Natural killer cell (primary cell): ENCODE measurements around the gene TMEM233. TPM values are rescaled to one million over a fixed set of nuclear protein-coding genes. Genes with fewer than 3 reads are reported as not detected.
A peak's percentile ranks its signal among the peaks of the same experiment; 100 is the strongest.

Experiments used
- ATAC-seq, 3 donors: fragments of 150-1000 bp in 2 of 3; fragments of 200-7000 bp in 1 of 3; cut with Tn5 transposase; 1 replicate in 1 of 3; 2 replicates in 2 of 3; pipeline ENCODE4 v1.10.0; 2021; ENCODE audit warnings: mild to moderate bottlenecking in 2 of 3, moderate library complexity in 2 of 3
- DNase-seq, 2 donors: peaks; one replicate each; pipeline versions ENCODE4 v3.0.0 to v3.0.0-alpha.2; 2013 to 2021; ENCODE audit warnings: mixed read lengths in 1 of 2
- H3K27ac ChIP-seq: one replicate; pipeline ENCODE4 v1.5.1; 2013; ENCODE audit warnings: mild to moderate bottlenecking, low read length
- H3K27me3 ChIP-seq: one replicate; pipeline ENCODE4 v1.6.1; 2013; ENCODE audit warnings: low read length; ENCODE audit not compliant: control insufficient read depth, insufficient read depth
- H3K36me3 ChIP-seq: one replicate; pipeline ENCODE4 v1.6.1; 2013; ENCODE audit warnings: low read length; ENCODE audit not compliant: control insufficient read depth, insufficient read depth
- H3K4me1 ChIP-seq: one replicate; pipeline ENCODE4 v1.6.1; 2013; ENCODE audit warnings: low read length; ENCODE audit not compliant: control insufficient read depth, insufficient read depth
- H3K4me3 ChIP-seq: one replicate; pipeline ENCODE4 v1.5.1; 2013; ENCODE audit warnings: low read length
- H3K9me3 ChIP-seq: one replicate; pipeline ENCODE4 v1.6.1; 2013; ENCODE audit warnings: low read length; ENCODE audit not compliant: control insufficient read depth, insufficient read depth
- H3K27ac Mint-ChIP-seq, 2 donors: one replicate each; pipeline ENCODE4 v1.8.0; 2022; ENCODE audit warnings: mild to moderate bottlenecking in 2 of 2, mixed read lengths in 2 of 2, moderate library complexity in 1 of 2
- H3K27me3 Mint-ChIP-seq, 2 donors: one replicate each; pipeline ENCODE4 v1.8.0; 2022; ENCODE audit warnings: low read depth in 2 of 2, mixed read lengths in 2 of 2
- H3K36me3 Mint-ChIP-seq: one replicate; pipeline ENCODE4 v1.8.0; 2022; ENCODE audit warnings: mixed read lengths
- H3K4me1 Mint-ChIP-seq, 2 donors: one replicate each; pipeline ENCODE4 v1.8.0; 2022; ENCODE audit warnings: mixed read lengths in 2 of 2
- H3K4me3 Mint-ChIP-seq: one replicate; pipeline ENCODE4 v1.8.0; 2022; ENCODE audit warnings: mild to moderate bottlenecking, moderate library complexity, mixed read lengths
- H3K9me3 Mint-ChIP-seq, 2 donors: one replicate each; pipeline ENCODE4 v1.8.0; 2022; ENCODE audit warnings: mixed read lengths in 2 of 2
- WGBS: methylation state at CpG from one replicate; pipeline ENCODE4 v1.1.7; 2013; ENCODE audit warnings: missing lambda C conversion rate; ENCODE audit not compliant: insufficient coverage; 5-methylcytosine and 5-hydroxymethylcytosine counted together
- intact Hi-C: fragments of 100-400 bp; cut with micrococcal nuclease; formaldehyde crosslinking; loops from one replicate; pipeline ENCODE4 v1.14.2; 2022
- total RNA-seq, 4 donors: library from RNA; stranded (reverse); fragments of 120-200 nt in 1 of 4; gene quantifications; one replicate each; pipeline versions ENCODE4 v1.2.3 to v1.2.4, GENCODE V29; 2013 to 2022
- TF ChIP-seq, protein P1 (sequence below): fragments of 200-600 bp; IDR thresholded peaks from one replicate; pipeline ENCODE4 v1.8.0; 2022; ENCODE audit warnings: antibody characterized with exemption

Gene TMEM233
- total RNA-seq, 3 donors from 2014 or later (not counting 1 experiment from before 2014, with no cell fraction given), result not detected

DNA sequence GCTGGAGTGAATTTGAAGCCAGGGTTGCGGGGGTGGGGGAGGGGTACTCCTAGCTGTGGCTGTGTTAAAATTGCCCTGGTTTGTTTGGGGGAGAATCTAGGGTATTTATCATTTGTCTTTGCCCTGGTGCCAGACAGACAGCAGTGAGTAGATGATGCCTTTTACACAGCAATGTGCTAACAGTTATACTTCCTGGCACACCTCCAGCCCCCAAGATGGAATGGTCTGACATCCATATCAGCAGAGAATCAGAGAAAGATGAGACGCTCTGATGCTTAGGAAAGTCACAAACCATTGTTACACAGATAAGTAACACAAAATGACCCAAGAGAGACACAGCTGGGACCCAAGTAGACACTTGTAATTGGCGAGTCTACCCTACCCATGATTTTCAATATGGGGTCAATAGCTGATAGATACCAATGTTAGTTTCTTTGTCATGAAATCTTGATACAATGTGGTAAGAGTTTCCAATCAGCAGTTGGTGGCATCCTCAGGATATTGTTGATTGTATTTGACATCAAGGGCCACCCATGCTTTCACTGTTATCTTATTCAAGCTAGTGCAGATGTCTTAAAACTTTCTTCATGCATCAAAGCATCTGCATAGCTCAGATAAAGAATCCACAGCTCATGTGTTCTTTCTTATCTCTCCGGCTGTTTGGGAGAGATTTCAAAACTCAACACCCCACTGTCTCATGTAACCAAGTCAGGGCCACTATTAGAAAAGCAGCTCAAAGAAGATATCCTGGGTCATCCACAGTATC lies 71.8 kb downstream of the TMEM233 start:
- Histone ChIP-seq H3K27ac (no peak overlapping the region), H3K36me3 (peaks cover under 1% of the 10 kb centered on the region), H3K4me3 (no peak overlapping the region), H3K27me3 (no peaks in the 10 kb centered on the region), H3K4me1 (peaks cover 21% of the 10 kb centered on the region), H3K9me3 (no peaks in the 10 kb centered on the region)
- DNase-seq, result no peak
- TF ChIP-seq, protein P1, sequence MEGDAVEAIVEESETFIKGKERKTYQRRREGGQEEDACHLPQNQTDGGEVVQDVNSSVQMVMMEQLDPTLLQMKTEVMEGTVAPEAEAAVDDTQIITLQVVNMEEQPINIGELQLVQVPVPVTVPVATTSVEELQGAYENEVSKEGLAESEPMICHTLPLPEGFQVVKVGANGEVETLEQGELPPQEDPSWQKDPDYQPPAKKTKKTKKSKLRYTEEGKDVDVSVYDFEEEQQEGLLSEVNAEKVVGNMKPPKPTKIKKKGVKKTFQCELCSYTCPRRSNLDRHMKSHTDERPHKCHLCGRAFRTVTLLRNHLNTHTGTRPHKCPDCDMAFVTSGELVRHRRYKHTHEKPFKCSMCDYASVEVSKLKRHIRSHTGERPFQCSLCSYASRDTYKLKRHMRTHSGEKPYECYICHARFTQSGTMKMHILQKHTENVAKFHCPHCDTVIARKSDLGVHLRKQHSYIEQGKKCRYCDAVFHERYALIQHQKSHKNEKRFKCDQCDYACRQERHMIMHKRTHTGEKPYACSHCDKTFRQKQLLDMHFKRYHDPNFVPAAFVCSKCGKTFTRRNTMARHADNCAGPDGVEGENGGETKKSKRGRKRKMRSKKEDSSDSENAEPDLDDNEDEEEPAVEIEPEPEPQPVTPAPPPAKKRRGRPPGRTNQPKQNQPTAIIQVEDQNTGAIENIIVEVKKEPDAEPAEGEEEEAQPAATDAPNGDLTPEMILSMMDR, result no peak
- Mint-ChIP-seq H3K4me1 (peaks cover 38 to 40% of the 10 kb centered on the region in 2 donors), H3K27me3 (peaks cover 0 to 4% of the 10 kb centered on the region in 2 donors), H3K27ac (peak overlapping the region; percentile 92), H3K4me3 (peak overlapping the region; percentile 84), H3K36me3 (no peaks in the 10 kb centered on the region), H3K9me3 (no peaks in the 10 kb centered on the region)
- intact Hi-C loops, result loop anchor here (10.0 kb wide), 2 partner anchors 1261 to 1291 kb away; partner anchors contain the start of genes SUDS3 and TAOK3
- ATAC-seq, result no peak
- 88% methylated on average over 4 of the region's 4 CpGs for WGBS

DNA sequence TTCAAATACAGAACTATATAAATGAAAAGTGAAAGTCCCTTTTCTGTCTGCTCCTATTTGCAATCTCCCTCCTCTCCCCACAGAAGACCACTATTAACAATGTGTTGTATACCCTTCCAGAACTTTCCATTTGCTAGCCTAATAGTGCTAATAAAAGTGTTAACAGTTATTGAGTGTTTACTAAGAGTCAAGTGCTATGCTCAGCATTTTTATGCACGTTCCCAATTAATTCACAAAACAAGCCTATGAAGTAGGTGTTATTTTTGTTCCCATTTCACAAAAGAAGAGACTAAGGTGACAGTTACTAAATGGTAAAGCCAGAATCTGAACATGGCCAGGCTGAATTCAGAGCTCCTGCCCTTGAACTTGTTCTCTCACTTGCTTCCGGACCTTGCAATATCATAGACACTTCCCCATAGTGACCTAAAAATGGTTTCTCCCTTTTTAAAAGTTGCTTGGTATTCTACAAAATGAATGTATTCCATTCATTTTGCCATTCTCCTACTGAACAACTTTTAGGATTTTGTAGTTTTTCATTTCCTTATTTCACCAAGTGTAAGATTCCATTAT lies 72.7 kb downstream of the TMEM233 start:
- TF ChIP-seq, protein P1, result no peak
- Histone ChIP-seq H3K9me3 (no peaks in the 10 kb centered on the region), H3K36me3 (peaks cover 2% of the 10 kb centered on the region), H3K27ac (peak overlapping the region; percentile 37), H3K4me1 (peaks cover 21% of the 10 kb centered on the region), H3K4me3 (no peak overlapping the region), H3K27me3 (no peaks in the 10 kb centered on the region)
- Mint-ChIP-seq H3K27ac (peak overlapping the region; percentile 92), H3K36me3 (no peaks in the 10 kb centered on the region), H3K9me3 (no peaks in the 10 kb centered on the region), H3K4me1 (peaks cover 45 to 49% of the 10 kb centered on the region in 2 donors), H3K27me3 (peaks cover 0 to 4% of the 10 kb centered on the region in 2 donors), H3K4me3 (peak overlapping the region; percentile 84)
- intact Hi-C loops, result loop anchor here (10.0 kb wide), 2 partner anchors 1262 to 1292 kb away; partner anchors contain the start of genes SUDS3 and TAOK3
- ATAC-seq (no peak), DNase-seq (no peak)
- 45% methylated on average over 1 of the region's 2 CpGs for WGBS

DNA sequence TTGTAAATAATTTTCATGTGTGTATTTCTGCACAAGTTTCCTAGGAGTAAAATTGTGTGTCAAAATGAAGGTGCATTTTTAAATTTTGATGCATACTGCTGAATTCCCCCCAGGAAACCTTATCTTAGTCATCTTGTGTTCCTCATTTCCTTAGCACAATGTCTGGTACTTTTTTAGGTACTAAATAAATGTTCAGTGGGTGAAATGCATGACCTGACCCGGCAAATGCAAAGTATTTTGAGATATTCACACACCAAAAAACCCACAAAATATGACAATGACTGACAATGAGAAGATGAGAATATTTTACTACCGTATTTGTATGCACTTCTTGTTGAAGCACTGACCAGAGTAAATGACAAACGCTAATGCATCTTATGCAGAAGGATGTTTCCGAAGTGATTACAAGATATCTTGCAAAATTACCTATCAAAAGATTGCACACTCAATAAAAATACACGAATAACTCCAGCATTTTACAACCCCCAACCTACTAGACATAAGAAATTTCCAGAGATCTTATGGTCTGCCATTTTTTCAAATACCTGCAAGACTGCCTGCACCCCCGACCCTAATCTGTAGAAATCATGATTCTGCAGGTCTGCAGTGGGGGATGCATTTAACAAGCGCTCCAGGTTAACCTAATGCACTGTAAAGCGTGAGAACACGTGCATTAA lies 73.5 kb downstream of the TMEM233 start:
- Mint-ChIP-seq H3K36me3 (no peaks in the 10 kb centered on the region), H3K9me3 (no peaks in the 10 kb centered on the region), H3K27ac (peak overlapping the region; percentile 92), H3K4me1 (peaks cover 48 to 56% of the 10 kb centered on the region in 2 donors), H3K27me3 (peaks cover 0 to 4% of the 10 kb centered on the region in 2 donors), H3K4me3 (peak overlapping the region; percentile 84)
- Histone ChIP-seq H3K4me3 (peak overlapping the region; percentile 35), H3K9me3 (no peaks in the 10 kb centered on the region), H3K4me1 (peaks cover 21% of the 10 kb centered on the region), H3K27me3 (no peaks in the 10 kb centered on the region), H3K36me3 (peaks cover 6% of the 10 kb centered on the region), H3K27ac (no peak overlapping the region)
- DNase-seq (peak in 1 of 2 donors; percentile 12), ATAC-seq (no peak)
- TF ChIP-seq, protein P1, result no peak
- intact Hi-C loops, result loop anchor here (10.0 kb wide), 2 partner anchors 1262 to 1292 kb away; partner anchors contain the start of genes SUDS3 and TAOK3
- WGBS, result 5% methylated on average over 8 of the region's 9 CpGs
